ENCODE measurements around the gene BABAM1. TPM values are rescaled to one million over a fixed set of nuclear protein-coding genes. Genes with fewer than 3 reads are reported as not detected.

The BABAM1 gene
- total RNA-seq, 1 donor from 2014 or later, result 82.0 TPM

Other genes with a start within 250 kb of the BABAM1 start
- 12.5 TPM for gene CPAMD8, start 240.6 kb upstream of the BABAM1 start, total RNA-seq
- gene HAUS8, start 192.0 kb upstream of the BABAM1 start, total RNA-seq, result 6.1 TPM
- 38.1 TPM for gene MYO9B, start 191.7 kb upstream of the BABAM1 start, total RNA-seq
- 27.4 TPM for gene USE1, start 52.1 kb upstream of the BABAM1 start, total RNA-seq
- 28.0 TPM for gene OCEL1, start 41.2 kb upstream of the BABAM1 start, total RNA-seq
- 82.4 TPM for gene NR2F6, start 21.5 kb upstream of the BABAM1 start, total RNA-seq
- 9.3 TPM for gene USHBP1, start 2.7 kb upstream of the BABAM1 start, total RNA-seq
- gene ANKLE1, start 14.5 kb downstream of the BABAM1 start, total RNA-seq, result 0.12 TPM
- gene ABHD8, start 36.0 kb downstream of the BABAM1 start, total RNA-seq, result 14.8 TPM
- gene MRPL34, start 38.4 kb downstream of the BABAM1 start, total RNA-seq, result 242 TPM
- 31.9 TPM for gene DDA1, start 42.1 kb downstream of the BABAM1 start, total RNA-seq
- 11.7 TPM for gene ANO8, start 67.4 kb downstream of the BABAM1 start, total RNA-seq
- 11.5 TPM for gene GTPBP3, start 70.1 kb downstream of the BABAM1 start, total RNA-seq
- 22.9 TPM for gene PLVAP, start 109.9 kb downstream of the BABAM1 start, total RNA-seq
- not detected for gene CCDC194, start 126.8 kb downstream of the BABAM1 start, total RNA-seq
- gene BST2, start 138.2 kb downstream of the BABAM1 start, total RNA-seq, result 49.7 TPM
- 18.9 TPM for gene MVB12A, start 152.6 kb downstream of the BABAM1 start, total RNA-seq
- not detected for gene TMEM221, start 181.2 kb downstream of the BABAM1 start, total RNA-seq
- not detected for gene NXNL1, start 193.5 kb downstream of the BABAM1 start, total RNA-seq
- 68.9 TPM for gene SLC27A1, start 203.1 kb downstream of the BABAM1 start, total RNA-seq
- 19.7 TPM for gene PGLS, start 244.2 kb downstream of the BABAM1 start, total RNA-seq